AG04449 (cell line): ENCODE data around the gene MARK3.

Experiments used
- CTCF ChIA-PET: fragments of 350-600 bp; formaldehyde crosslinking; extraction: SDS; loops from one replicate; lab custom pipeline; 2021; ENCODE audit warnings: antibody characterized with exemption; lab: Yijun Ruan, JAX
- POLR2A ChIA-PET: fragments of 400-600, 350-600 bp; formaldehyde crosslinking; extraction: SDS; loops from one replicate; lab custom pipeline; 2020; ENCODE audit warnings: antibody characterized with exemption, inconsistent platforms; lab: Yijun Ruan, JAX
- DNase-seq: peaks from one replicate; pipeline ENCODE4 v3.0.0-alpha.2; 2010; ENCODE audit warnings: low read depth, low spot score
- H3K4me3 ChIP-seq: 2 replicates; pipeline ENCODE4 v1.5.1; 2011; ENCODE audit warnings: low read depth, mild to moderate bottlenecking, control low read depth, low read length
- CTCF ChIP-seq: IDR thresholded peaks from one replicate; pipeline ENCODE4 v1.5.1; 2011; ENCODE audit warnings: mild to moderate bottlenecking, moderate library complexity, low read length, control low read depth, inconsistent platforms; ENCODE audit not compliant: insufficient read depth; ENCODE audit errors: missing control alignments

The MARK3 gene

GRCh38 chr14:103361867-103362266, 23.3 kb upstream of the MARK3 start:
- DNase-seq, result peak; percentile 82
- POLR2A ChIA-PET, result interaction anchor here (1.1 kb wide), 1 partner anchor 28 kb away, joined by 5 read pairs; the partner anchor contains the start of gene EIF5
- no peak for TF ChIP-seq CTCF
- CTCF ChIA-PET, result interaction anchor here (0.8 to 1.1 kb wide), 4 partner anchors 19 to 29 kb away, joined by 3 to 5 read pairs (median 4); partner anchors contain the start of gene EIF5
- H3K4me3 ChIP-seq, result no peak overlapping the region

- TF ChIP-seq CTCF, result no peak
- no peak for DNase-seq
- ChIA-PET POLR2A (interaction anchor here (1.1 kb wide), 1 partner anchor 29 kb away, joined by 5 read pairs; the partner anchor contains the start of gene EIF5), CTCF (interaction anchor here (0.8 to 1.1 kb wide), 4 partner anchors 18 to 29 kb away, joined by 3 to 5 read pairs (median 4); partner anchors contain the start of gene EIF5)
- no peak overlapping the region for H3K4me3 ChIP-seq
Observed at GRCh38 chr14:103362780-103363179, 22.4 kb upstream of the MARK3 start.

GRCh38 chr14:103366741-103367140, 18.5 kb upstream of the MARK3 start:
- DNase-seq, result no peak
- ChIA-PET CTCF (interaction anchor here (1.5 to 2.5 kb wide), 4 partner anchors 9 to 24 kb away, joined by 4 to 10 read pairs (median 4); no protein-coding TSS in a partner anchor), POLR2A (no interaction called here)
- no peak for TF ChIP-seq CTCF
- no peak overlapping the region for H3K4me3 ChIP-seq

- POLR2A ChIA-PET, result interaction anchor here (1.2 kb wide), 1 partner anchor 34 kb away, joined by 3 read pairs; the partner anchor contains the start of gene EIF5
- no peak overlapping the region for H3K4me3 ChIP-seq
- DNase-seq, result no peak
- CTCF ChIA-PET, result interaction anchor here (0.8 to 2.5 kb wide), 7 partner anchors 8 to 26 kb away, joined by 3 to 10 read pairs (median 4); no protein-coding TSS in a partner anchor
- TF ChIP-seq CTCF, result no peak
Observed at GRCh38 chr14:103367995-103368394, 17.2 kb upstream of the MARK3 start.

GRCh38 chr14:103370087-103370486, 15.1 kb upstream of the MARK3 start:
- no peak overlapping the region for H3K4me3 ChIP-seq
- TF ChIP-seq CTCF, result no peak
- POLR2A ChIA-PET, result no interaction called here
- no peak for DNase-seq
- CTCF ChIA-PET, result interaction anchor here (0.7 to 1.8 kb wide), 5 partner anchors 9 to 25 kb away, joined by 3 to 5 read pairs (median 5); no protein-coding TSS in a partner anchor

GRCh38 chr14:103372017-103372416, 13.2 kb upstream of the MARK3 start:
- ChIA-PET POLR2A (interaction anchor here (0.6 to 1.0 kb wide), 2 partner anchors 36 to 304 kb away, joined by 3 to 4 read pairs; no protein-coding TSS in a partner anchor), CTCF (interaction anchor here (13.9 kb wide), 1 partner anchor 20 kb away, joined by 116 read pairs; no protein-coding TSS in a partner anchor)
- no peak for DNase-seq
- no peak for TF ChIP-seq CTCF
- no peak overlapping the region for H3K4me3 ChIP-seq
